Neutrophil (primary cell): Measurements from ENCODE around the gene DRAP1.

ENCODE experiments used
- H3K27ac ChIP-seq: fragments of 200-600 bp; sonication (generic); 2 replicates; pipeline ENCODE4 v1.5.1; 2016; ENCODE audit warnings: mild to moderate bottlenecking, moderate library complexity
- H3K27me3 ChIP-seq: fragments of 200-600 bp; sonication (generic); 2 replicates; pipeline ENCODE4 v1.6.0; 2016; ENCODE audit warnings: mild to moderate bottlenecking
- H3K36me3 ChIP-seq: fragments of 200-600 bp; sonication (generic); 2 replicates; pipeline ENCODE4 v1.5.1; 2017
- H3K4me1 ChIP-seq, 2 experiments: fragments of 200-600 bp in 1 of 2; sonication (generic) in 1 of 2; 1 replicate in 1 of 2; 2 replicates in 1 of 2; pipeline versions ENCODE4 v1.5.1 to v1.6.1; 2013 to 2016; ENCODE audit warnings: low read depth in 1 of 2, low read length in 1 of 2, mild to moderate bottlenecking in 1 of 2, moderate library complexity in 1 of 2; ENCODE audit not compliant: control insufficient read depth in 1 of 2, insufficient read depth in 1 of 2
- H3K4me3 ChIP-seq, 2 experiments: fragments of 200-600 bp in 1 of 2; sonication (generic) in 1 of 2; 1 replicate in 1 of 2; 2 replicates in 1 of 2; pipeline ENCODE4 v1.5.1; 2013 to 2016; ENCODE audit warnings: low read depth in 1 of 2, low read length in 1 of 2, mild to moderate bottlenecking in 1 of 2, moderate library complexity in 1 of 2
- H3K9me3 ChIP-seq: fragments of 200-600 bp; sonication (generic); 2 replicates; pipeline ENCODE4 v1.5.1; 2016
- CTCF ChIP-seq: fragments of 200-600 bp; sonication (generic); IDR thresholded peaks from 2 replicates; pipeline ENCODE4 v1.5.1; 2016; ENCODE audit warnings: antibody characterized with exemption

DRAP1 gene

DNA sequence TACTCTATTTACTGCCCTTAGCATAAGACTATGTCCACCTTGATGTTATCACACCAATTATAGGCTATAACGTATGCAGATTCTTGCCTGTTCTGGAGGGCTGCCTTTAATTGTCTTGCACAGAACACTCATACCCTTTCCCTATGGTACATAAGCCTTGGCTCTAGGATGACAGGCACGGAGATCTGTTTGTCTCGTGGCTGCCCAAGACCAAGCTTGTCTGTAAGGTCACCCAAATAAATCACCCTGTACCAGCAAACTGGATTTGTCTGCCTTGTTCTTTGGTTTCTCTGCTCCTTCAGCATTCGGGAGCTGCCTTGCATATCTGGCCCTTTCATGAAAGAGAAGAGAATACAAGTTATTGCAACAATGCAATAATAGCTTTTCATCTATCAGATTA lies 18.5 kb downstream of the DRAP1 start:
- H3K27me3 ChIP-seq = peaks cover 6% of the 10 kb centered on the region
- no peak for TF ChIP-seq CTCF
- no peak overlapping the region for H3K27ac ChIP-seq
- no peak overlapping the region for H3K4me3 ChIP-seq
- H3K9me3 ChIP-seq = no peaks in the 10 kb centered on the region
- peaks cover 11 to 12% of the 10 kb centered on the region in 2 experiments for H3K4me1 ChIP-seq
- H3K36me3 ChIP-seq = no peaks in the 10 kb centered on the region

- Histone ChIP-seq H3K27me3 (peaks cover 6% of the 10 kb centered on the region), H3K4me1 (peaks cover 11 to 12% of the 10 kb centered on the region in 2 experiments), H3K4me3 (no peak overlapping the region), H3K27ac (peak overlapping the region; percentile 74), H3K9me3 (no peaks in the 10 kb centered on the region), H3K36me3 (no peaks in the 10 kb centered on the region)
- no peak for TF ChIP-seq CTCF
Observed at GRCh38 chr11:65941720-65942310, 22.6 kb downstream of the DRAP1 start.

DNA sequence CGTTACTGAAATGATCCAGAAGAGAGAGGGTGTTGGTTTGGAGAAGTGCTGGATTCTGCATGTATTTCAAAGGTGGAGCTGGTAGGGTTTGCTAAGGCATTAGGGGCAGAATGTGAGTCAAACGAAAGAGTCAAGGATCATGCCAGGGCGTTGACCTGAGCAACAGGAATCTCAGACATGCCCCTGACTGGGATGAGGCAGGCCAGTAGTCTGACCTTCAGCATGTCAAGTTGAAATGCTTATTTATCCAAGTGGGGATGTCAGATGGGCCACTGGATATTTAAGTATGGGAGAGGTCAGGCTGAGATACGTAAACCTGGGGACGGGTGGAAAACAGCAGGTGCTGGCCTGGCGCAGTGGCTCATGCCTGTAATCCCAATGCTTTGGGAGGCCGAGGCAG lies 23.3 kb downstream of the DRAP1 start:
- no peaks in the 10 kb centered on the region for H3K9me3 ChIP-seq
- H3K4me1 ChIP-seq = peaks cover 11 to 12% of the 10 kb centered on the region in 2 experiments
- TF ChIP-seq CTCF = no peak

GRCh38 chr11:65944191-65944590 lies 25.0 kb downstream of the DRAP1 start:
- TF ChIP-seq CTCF = no peak
- no peaks in the 10 kb centered on the region for H3K27me3 ChIP-seq
- no peak overlapping the region for H3K4me3 ChIP-seq
- peaks cover 11 to 12% of the 10 kb centered on the region in 2 experiments for H3K4me1 ChIP-seq
- H3K9me3 ChIP-seq = no peaks in the 10 kb centered on the region
- H3K36me3 ChIP-seq = no peaks in the 10 kb centered on the region
- H3K27ac ChIP-seq = no peak overlapping the region

More for the DNA sequence above, 23.3 kb downstream of the DRAP1 start:
- H3K4me3 ChIP-seq = no peak overlapping the region
- H3K36me3 ChIP-seq = no peaks in the 10 kb centered on the region
- peaks cover 5% of the 10 kb centered on the region for H3K27me3 ChIP-seq
- no peak overlapping the region for H3K27ac ChIP-seq

- H3K27ac ChIP-seq = no peak overlapping the region
- TF ChIP-seq CTCF = no peak
- no peaks in the 10 kb centered on the region for H3K27me3 ChIP-seq
- peaks cover 11 to 12% of the 10 kb centered on the region in 2 experiments for H3K4me1 ChIP-seq
- H3K36me3 ChIP-seq = no peaks in the 10 kb centered on the region
- no peaks in the 10 kb centered on the region for H3K9me3 ChIP-seq
- H3K4me3 ChIP-seq = no peak overlapping the region
Observed at GRCh38 chr11:65944767-65945166, 25.5 kb downstream of the DRAP1 start.
